ENCODE data around the gene GNAO1.

Gene GNAO1

DNA sequence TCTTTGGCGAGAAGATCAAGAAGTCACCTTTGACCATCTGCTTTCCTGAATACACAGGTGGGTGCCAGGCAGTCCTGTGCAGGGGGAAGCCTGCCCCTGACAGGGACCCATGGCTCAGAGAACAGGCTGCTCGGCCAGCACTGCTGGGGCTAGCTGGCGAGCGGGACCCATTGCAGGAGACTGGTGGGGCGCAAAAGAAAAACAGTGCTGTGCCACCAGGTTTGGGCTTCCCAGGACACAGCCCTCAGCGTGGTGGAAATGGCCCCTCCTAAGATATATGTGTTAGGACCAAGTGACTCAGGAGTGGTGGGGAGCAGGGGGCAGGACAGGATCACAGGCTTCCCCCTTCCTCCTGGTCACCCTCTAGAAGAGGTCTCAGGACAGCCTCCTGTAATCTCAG, 160.2 kb downstream of the GNAO1 start:
- FAIRE-seq = no peak

- FAIRE-seq = no peak
Measured at GRCh38 chr16:56352351-56353053, 161.2 kb downstream of the GNAO1 start.

DNA sequence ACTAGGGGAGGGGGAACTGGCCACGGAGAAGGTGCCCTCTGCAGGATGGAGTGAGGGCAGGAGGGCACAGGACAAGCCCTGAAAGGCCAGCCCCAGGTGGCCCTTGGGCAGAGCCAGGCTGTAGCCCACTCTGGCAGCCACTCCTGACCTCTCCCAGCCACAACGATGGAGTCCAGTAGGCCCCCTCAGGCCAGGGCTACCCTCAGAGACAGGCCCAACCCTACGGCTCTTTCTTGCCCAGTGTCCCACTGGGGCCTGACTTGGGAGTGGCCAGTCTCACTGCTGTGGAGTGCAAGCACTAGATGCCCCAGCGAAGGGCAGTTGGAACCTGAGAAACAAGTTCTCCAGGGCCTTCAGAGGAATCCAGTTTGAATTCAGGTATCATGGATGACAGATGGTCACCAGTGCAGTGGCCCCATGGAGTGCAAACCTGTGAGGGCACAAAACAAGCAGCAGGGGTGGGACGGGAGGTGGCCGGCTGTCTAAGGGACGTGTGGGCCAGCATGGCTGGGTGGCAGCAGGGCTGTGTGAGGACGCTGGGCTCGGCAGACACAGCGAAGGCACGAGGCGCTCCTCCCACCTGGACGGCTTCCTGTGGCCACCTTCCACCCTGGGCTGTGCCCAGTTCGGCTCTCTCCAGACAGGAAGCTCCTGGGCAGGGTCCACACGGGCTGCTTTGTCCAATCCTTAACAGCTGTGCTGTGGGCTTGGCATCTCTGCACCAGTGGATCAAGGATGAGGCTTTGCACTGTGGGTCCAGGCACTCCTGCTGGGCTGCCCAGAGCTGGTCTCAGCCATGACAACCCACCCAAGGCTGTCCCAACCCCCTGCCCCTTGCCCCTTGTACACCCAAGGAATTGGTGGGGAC, 162.0 kb downstream of the GNAO1 start:
- FAIRE-seq = no peak

GRCh38 chr16:56354016-56354415, 162.7 kb downstream of the GNAO1 start:
- FAIRE-seq = no peak

GRCh38 chr16:56354746-56355145, 163.5 kb downstream of the GNAO1 start:
- FAIRE-seq = no peak

DNA sequence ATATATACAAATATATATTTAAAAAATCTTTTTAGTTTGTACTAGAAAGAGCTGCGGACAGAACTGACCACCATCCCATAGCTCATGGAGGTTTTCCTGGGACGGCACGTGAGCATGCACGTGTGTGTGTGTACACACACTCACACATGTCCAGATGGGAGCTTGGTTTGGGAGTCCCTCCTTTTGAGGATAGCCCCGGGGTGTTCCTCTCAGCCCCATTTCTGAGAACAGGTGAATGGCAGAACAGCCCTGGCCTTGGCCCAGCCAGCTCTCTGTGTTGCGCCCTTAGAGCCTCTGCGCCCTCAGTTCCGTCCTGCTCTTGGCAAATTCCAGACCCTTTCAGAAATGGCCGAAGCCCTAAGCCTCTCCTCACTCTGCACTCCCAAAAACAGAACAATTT, 163.9 kb downstream of the GNAO1 start:
- FAIRE-seq = no peak

GRCh38 chr16:56355786-56356275, 164.5 kb downstream of the GNAO1 start:
- no peak for FAIRE-seq

DNA sequence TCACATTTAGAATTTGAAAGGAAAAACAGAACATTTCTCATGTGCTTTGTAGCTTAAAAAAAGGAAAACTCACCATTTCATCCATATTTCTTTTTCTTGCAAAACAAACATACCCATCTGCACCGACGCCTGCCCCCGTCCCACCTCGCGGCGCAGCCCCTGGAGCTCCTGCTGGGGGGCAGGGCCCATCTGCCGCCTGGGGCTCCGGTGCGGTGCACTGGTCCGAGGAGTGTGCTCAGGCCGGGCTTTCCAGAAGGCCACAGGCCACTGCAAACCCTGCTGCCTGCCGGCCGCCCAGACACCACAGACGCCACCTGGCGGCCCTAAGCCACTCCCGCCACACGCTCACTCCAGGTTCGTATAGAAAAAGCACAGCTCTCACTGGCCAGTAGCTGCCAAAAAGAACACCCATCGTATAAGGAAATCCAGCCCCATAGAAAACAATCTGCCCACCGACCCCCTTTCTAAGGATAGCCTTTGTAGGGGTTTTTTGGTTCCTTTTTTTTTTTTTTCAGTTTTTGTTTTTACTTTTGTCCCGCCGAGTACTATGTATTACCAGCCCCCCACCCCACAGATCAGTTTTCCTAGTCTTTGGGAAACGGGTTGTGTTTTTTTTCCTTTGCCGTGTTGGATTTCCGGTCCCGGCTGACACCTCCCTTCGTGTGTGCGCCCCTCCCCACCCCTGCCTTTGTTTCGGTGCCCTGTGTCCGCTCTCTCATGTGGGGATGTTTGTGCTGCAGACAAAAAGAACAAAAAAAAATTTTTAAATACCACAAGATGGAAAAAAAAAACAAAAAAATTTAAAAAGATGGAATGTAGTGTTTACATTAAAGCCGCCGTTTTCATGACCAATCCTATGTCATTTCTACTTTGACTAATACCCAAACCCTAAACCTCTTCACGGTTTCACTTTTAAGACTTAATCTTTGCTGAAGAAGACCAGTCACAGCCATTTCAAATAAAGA, 165.3 kb downstream of the GNAO1 start:
- peak; percentile 36 for FAIRE-seq

- no peak for FAIRE-seq
Measured at GRCh38 chr16:56357241-56357764, 166.0 kb downstream of the GNAO1 start.

DNA sequence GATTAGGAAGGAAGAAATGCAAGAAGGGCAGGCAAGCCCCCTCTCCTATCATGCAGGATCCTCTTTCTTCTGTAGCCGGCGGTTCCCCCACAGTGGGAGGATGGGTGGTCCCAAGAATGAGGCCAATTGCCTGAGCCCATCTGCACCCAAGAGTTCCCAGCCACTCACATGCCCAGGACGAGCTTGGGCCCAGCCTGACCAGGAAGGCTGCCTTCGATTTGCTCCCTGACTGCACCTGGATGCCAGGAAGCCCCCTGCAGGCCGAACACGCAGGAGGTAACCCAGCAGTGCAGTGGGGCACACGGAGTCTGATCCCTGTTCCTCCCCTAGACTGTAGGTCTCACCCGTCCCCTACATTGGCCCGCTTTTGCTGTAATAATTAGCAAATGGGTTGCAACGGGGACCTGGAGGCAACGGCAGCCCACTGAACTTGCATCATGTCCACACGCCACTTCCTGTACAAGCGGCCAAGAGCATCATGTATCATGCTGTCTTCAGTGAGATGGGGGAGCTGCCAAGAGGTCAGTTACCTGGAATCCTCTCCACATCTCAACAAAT, 166.6 kb downstream of the GNAO1 start:
- no peak for FAIRE-seq

DNA sequence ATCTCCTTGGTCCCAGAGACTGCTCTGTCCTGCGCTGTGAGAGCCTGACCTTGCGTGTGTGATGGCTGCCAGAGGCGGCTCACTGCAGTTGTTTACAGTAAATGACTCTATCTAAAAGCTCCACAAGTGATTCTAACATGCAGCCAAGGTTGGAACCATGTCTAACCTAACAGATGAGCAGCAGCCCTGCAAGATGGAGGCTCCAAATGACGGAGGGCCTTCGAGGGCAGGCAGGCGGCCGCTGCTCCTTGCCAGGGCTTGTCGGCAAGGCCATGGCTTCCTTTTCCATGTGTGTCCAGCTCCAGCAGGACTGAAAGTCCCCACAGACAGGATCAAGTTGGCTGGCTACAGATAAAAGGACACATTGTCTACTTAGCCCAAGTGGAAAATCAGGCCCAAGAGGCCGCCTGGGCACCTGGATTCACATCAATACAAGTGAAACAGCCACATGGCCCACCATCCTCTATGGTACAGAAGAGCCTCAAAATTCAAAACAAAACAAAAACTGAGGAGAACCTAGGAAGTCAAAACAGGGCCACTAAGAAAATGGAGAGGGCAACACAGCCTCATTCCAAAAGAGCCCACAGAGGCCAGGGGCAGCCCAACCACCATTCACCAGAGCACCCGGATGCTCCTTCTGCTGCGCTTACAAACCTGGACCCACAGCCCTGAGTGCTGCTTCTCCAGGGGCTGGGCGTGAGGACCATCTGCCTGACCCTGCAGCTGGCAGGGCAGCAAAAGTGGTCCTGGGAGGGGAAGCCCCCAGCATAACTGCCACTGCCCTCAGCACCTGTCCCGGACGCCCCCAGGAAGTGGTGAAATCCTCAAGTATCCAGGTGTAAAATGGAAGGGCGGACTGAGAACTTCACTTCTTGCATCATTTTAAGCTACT, 169.1 kb downstream of the GNAO1 start:
- no peak for FAIRE-seq

- FAIRE-seq = no peak
Measured at GRCh38 chr16:56362057-56362655, 170.9 kb downstream of the GNAO1 start.

DNA sequence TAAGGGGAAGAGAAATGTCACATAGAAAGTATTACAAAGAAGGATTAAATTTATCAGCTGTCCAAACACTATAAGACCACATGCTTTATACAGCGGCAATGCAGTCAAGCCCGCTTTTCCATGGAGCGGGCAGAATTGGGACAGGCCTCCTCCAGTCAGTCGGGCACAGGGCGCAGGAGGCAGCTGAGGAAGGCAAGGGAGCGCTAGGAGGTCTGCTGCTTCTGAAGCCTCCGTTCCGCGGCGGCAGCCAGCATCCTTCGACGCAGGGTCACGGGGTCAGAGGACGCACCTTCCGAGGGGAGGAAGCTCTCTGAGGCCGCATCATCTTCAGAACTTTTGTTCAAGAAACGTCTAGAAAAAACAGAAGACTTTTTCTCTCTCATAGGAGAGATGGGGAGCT, 171.4 kb downstream of the GNAO1 start:
- no peak for FAIRE-seq

DNA sequence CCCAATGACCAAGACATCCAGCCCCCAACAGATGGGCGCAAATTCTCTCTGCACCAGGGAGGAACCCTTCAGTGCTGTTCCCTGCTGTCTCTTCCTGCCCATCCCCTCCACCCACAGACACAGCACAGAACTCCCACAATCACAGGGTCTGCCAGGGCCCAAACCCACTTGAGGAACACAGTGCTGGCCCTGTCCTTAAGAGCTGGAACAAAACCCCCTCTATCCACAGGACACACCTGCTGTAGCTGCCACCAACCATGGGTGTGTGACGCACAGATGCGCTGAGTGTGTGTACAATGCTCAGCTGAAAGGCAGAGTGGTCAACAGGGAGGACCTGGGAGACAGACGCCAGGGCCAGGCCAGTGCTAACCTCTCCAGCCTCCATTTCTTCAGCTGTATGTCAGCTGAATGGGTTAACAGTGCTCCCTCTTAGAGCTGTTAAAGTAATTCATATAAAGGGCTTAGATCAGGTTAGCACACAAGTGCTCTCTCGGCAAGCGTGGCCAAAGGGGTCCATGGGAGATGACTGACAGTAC, 172.0 kb downstream of the GNAO1 start:
- FAIRE-seq = no peak

- FAIRE-seq = no peak
Measured at GRCh38 chr16:56363781-56364565, 172.7 kb downstream of the GNAO1 start.

DNA sequence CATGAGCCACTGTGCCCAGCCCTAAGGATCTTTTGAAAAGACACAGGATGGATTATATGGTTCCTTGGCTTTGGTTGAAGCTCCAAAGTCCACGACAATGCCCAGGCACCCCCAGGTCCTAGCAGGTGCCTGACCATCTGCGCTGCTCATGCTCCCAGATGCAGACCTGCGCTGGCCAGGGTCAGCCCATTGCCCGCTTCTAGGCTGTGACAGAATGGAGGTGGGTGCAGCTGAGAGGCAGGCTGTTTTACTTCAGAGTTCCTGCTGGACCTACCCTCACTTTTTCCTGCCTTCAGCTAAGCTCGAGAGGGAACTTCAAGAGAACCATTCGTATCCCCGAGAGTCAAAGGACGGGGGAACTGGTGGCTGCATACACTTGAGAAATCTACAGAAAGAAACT, 173.6 kb downstream of the GNAO1 start:
- FAIRE-seq = no peak

GRCh38 chr16:56365552-56365951, 174.3 kb downstream of the GNAO1 start:
- no peak for FAIRE-seq

DNA sequence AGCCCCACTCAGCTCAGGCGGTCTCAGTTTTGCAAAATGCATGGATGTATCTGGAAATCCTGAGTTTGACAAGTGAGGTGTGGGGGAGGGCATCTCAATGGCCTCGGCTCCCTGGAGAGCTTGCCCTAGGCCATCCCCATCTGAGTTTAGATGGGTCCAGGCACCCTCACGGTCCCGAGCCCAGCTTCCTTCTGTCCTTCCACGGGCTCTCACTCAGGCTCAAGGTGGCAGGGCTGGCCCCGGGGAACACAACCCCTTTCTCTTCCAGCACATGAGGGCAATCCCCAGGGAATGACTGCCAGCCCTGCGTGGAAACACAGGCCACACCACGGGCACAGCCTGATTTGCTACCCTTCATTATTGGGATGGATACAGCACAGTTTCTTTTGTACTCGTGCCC, 175.7 kb downstream of the GNAO1 start:
- FAIRE-seq = no peak

DNA sequence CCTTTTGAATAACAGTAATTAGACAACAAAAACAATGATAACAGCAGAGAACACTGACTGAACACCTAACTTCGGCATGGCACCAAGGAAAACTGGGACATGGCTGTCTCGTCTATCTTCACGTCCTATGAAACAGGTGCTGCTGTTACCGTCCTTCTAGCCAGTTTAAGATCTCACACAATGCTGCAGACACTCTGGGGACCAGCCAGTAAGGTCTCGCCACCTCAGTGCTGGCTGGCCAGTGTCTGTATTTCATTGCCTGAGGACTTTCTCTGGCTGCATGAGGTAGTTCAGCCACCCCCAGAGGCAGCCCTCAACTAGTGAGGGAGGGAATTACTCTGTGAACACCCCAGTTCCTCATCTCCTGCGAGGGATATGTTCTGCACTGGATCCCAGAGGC, 176.5 kb downstream of the GNAO1 start:
- FAIRE-seq = no peak

- FAIRE-seq = no peak
Measured at GRCh38 chr16:56368545-56368944, 177.3 kb downstream of the GNAO1 start.

All from colon (tissue), 2 donors.